Measurements from ENCODE around the gene NNAT.
"Not testable (repeated sequence)": the region's sequence is repeated elsewhere in the genome, so short reads cannot be mapped to it uniquely, and the experiment has no call there.

NNAT gene, protein sequence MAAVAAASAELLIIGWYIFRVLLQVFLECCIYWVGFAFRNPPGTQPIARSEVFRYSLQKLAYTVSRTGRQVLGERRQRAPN

DNA sequence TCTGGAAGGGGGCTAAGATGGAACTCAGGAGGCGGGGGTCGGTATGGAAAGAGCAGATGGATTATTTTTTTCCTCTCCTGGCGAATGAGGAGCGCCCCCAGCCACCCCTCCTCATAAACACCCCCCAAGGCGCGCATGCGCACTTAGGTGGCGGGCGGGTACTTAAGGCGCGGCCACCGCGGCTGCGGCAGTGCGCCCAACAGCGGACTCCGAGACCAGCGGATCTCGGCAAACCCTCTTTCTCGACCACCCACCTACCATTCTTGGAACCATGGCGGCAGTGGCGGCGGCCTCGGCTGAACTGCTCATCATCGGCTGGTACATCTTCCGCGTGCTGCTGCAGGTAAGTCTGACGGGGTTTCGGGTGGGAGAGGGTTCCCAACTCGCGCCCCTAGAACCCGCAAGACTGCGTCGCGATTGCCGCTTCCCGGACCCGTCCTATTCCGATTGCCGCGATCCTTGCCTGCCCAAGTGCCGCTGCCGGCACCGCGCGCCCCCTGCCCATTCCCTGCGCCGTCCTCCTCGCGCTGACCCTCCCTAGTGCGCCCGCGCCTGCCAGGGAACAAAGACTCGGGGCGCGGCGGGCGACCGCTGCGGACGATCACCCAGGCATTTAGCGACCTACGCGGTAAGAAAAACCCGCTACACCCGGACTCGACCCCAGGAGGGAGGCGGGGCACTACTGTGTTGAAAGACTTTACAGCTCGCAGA is at the start of gene NNAT:
Gene NNAT, plus strand, starts transcription at position 190 of the 711 bp plus-strand sequence. Its CDS starts 82 bp downstream, at position 272.
- peaks cover 14% of the 10 kb centered on the region for H3K36me3 ChIP-seq (ENCODE audit: control insufficient read depth, insufficient read depth, low read length)
- H3K27me3 ChIP-seq (ENCODE audit: control insufficient read depth, insufficient read depth, low read length), result no peaks in the 10 kb centered on the region
- peak within 1 kb of the TSS; percentile 75 for H3K4me3 ChIP-seq (ENCODE audit: low read depth, low read length)
- H3K27ac ChIP-seq (ENCODE audit: low read depth, low read length), result no peak within 1 kb of the TSS
- peaks cover 73% of the 10 kb centered on the region for H3K4me1 ChIP-seq (ENCODE audit: control insufficient read depth, insufficient read depth, low read length)
- peak within 1 kb of the TSS; percentile 58 for H3K9ac ChIP-seq (ENCODE audit: low read length)
- no peaks in the 10 kb centered on the region for H3K9me3 ChIP-seq (ENCODE audit: control insufficient read depth, insufficient read depth, low read depth, low read length)

DNA sequence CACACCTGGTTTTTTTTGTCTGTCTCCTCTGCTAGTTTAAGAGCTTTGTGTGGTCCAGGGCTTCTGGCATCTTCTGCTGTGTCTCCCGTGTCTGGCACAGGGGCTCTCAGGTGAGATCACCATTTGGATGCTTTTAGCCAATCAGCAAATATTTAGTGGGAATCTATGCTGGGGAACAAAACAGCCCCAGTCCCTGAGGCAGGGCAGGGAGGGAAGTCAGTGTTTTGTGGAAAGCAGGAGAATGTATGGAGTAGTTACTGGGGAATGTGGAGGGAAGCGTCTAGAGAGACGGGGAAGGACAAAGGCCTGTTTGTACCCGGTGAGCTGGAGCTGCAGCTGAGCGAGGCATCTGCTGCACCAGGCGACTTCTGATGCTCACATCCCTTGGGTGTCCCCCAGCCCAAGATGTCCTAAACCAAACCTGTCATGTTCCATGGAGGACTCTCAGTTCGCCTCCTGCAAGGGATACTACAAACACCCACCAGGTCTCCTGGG is 49.3 kb upstream of the NNAT start:
- H3K27ac ChIP-seq (ENCODE audit: low read depth, low read length), result no peak overlapping the region
- no peaks in the 10 kb centered on the region for H3K4me1 ChIP-seq (ENCODE audit: control insufficient read depth, insufficient read depth, low read length)
- no peak overlapping the region for H3K9ac ChIP-seq (ENCODE audit: low read length)
- H3K27me3 ChIP-seq (ENCODE audit: control insufficient read depth, insufficient read depth, low read length), result no peaks in the 10 kb centered on the region
- no peak overlapping the region for H3K4me3 ChIP-seq (ENCODE audit: low read depth, low read length)
- no peaks in the 10 kb centered on the region for H3K9me3 ChIP-seq (ENCODE audit: control insufficient read depth, insufficient read depth, low read depth, low read length)
- no peaks in the 10 kb centered on the region for H3K36me3 ChIP-seq (ENCODE audit: control insufficient read depth, insufficient read depth, low read length)

DNA sequence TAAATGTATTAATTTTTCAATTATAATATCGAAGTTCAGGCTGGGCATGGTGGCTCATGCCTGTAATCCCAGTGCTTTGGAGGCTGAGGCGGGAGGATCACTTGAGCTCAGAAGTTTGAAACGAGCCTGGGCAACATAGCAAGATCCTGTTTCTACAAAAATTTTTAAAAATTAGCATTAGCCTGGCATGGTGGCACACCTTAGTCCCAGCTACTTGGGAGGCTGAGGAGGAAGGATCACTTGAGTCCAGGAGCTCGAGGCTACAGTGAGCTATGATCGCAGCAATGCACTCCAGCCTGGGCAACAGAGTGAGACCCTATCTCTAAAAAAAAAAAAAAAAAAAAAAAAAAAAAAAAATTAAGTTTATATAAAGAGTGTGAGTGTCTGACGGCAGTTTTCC is 48.6 kb upstream of the NNAT start:
- H3K36me3 ChIP-seq (ENCODE audit: control insufficient read depth, insufficient read depth, low read length); H3K27ac ChIP-seq (ENCODE audit: low read depth, low read length): not testable (repeated sequence)

DNA sequence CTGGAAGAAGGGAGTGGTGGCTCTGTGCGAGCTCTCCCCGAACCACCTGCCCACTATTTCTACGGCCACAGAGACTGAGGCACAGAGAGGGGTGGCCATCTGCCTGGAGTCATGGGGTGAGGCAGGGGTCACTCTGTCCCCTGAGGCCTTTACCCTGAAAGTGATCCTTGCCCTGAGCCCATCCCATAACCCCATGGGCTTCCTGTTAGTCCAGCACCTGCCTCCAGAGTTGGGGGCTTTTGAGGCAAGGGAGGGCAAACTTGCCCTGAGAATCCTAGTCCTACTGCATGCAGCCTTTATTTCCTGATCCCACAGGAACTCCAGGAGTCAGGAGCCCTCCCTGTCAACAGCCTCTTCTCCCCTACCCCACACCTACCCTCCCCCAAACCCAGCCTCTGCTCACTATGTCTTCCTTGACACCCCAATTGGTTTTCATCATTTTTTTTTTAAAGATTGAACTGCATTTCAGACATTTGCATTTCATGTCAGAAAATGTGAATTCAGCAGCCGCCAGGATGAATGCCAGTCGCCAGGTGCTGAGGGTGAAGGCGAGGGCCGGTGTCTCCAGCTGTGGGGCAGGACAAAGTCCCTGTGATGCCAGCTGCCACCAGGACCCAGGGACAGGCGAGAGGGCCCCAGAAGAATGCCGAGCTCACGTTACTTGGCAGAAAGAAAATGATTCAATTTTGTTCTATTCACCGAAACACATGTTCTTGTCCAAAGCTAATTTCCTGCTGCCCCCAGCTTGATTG is 47.6 kb upstream of the NNAT start:
- no peak overlapping the region for H3K9ac ChIP-seq (ENCODE audit: low read length)

More for the DNA sequence above, 48.6 kb upstream of the NNAT start:
- not testable (repeated sequence) for H3K4me3 ChIP-seq (ENCODE audit: low read depth, low read length); H3K9me3 ChIP-seq (ENCODE audit: control insufficient read depth, insufficient read depth, low read depth, low read length); H3K4me1 ChIP-seq (ENCODE audit: control insufficient read depth, insufficient read depth, low read length); H3K27me3 ChIP-seq (ENCODE audit: control insufficient read depth, insufficient read depth, low read length); H3K9ac ChIP-seq (ENCODE audit: low read length)

DNA sequence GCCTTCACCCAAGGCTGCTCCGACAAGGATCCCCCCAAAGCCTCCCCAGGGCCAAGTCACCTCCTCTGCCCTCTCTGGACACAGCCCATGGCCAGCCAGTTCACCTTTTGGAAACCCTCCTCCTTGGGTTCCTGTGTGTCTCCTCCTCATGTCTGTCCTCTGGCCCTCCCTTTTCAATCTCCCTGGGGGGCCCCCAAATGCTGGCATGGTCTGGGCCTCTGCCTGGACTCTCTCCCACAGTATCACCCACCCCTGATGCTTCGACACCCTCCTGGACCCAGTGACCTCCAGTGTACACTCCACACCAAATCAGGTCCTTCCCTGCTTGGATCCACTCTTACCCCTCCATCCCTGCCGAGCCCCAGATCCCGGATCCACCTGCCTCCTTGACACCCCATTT is 46.7 kb upstream of the NNAT start:
- no peaks in the 10 kb centered on the region for H3K36me3 ChIP-seq (ENCODE audit: control insufficient read depth, insufficient read depth, low read length)
- no peaks in the 10 kb centered on the region for H3K9me3 ChIP-seq (ENCODE audit: control insufficient read depth, insufficient read depth, low read depth, low read length)
- no peak overlapping the region for H3K27ac ChIP-seq (ENCODE audit: low read depth, low read length)
- 0 out of 2 replicates have a peak, but pooled peaks cover 5% of the 10 kb centered on the region for H3K27me3 ChIP-seq (ENCODE audit: control insufficient read depth, insufficient read depth, low read length)
- no peaks in the 10 kb centered on the region for H3K4me1 ChIP-seq (ENCODE audit: control insufficient read depth, insufficient read depth, low read length)
- no peak overlapping the region for H3K4me3 ChIP-seq (ENCODE audit: low read depth, low read length)
- no peak overlapping the region for H3K9ac ChIP-seq (ENCODE audit: low read length)

More for the DNA sequence above, 47.6 kb upstream of the NNAT start:
- Histone ChIP-seq H3K9me3 (ENCODE audit: control insufficient read depth, insufficient read depth, low read depth, low read length) (no peaks in the 10 kb centered on the region), H3K4me1 (ENCODE audit: control insufficient read depth, insufficient read depth, low read length) (no peaks in the 10 kb centered on the region), H3K4me3 (ENCODE audit: low read depth, low read length) (no peak overlapping the region), H3K27me3 (ENCODE audit: control insufficient read depth, insufficient read depth, low read length) (no peaks in the 10 kb centered on the region), H3K27ac (ENCODE audit: low read depth, low read length) (no peak overlapping the region), H3K36me3 (ENCODE audit: control insufficient read depth, insufficient read depth, low read length) (no peaks in the 10 kb centered on the region)

DNA sequence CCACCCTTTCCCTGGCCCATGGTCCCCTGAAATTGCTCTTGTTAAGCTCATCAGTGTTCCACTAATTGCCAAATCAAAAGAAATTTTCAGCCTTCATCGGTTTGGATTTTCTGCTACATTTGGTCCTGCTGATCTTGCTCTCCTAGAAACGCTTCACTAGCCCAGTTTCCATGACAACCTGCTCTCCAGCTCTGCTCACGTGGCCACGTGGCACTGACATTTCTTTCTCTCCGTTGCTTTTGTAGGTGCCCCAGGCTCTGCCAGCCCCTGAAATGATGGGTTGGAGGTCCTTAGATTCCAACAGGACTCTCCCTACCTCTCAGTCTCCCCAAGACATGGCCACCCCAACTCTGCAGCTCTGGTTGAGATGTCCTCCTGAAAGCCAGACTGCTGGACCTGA is 45.8 kb upstream of the NNAT start:
- 0 out of 2 replicates have a peak, but pooled peaks cover 5% of the 10 kb centered on the region for H3K27me3 ChIP-seq (ENCODE audit: control insufficient read depth, insufficient read depth, low read length)
- H3K27ac ChIP-seq (ENCODE audit: low read depth, low read length), result no peak overlapping the region
- no peaks in the 10 kb centered on the region for H3K36me3 ChIP-seq (ENCODE audit: control insufficient read depth, insufficient read depth, low read length)
- no peaks in the 10 kb centered on the region for H3K4me1 ChIP-seq (ENCODE audit: control insufficient read depth, insufficient read depth, low read length)
- H3K9me3 ChIP-seq (ENCODE audit: control insufficient read depth, insufficient read depth, low read depth, low read length), result no peaks in the 10 kb centered on the region
- no peak overlapping the region for H3K4me3 ChIP-seq (ENCODE audit: low read depth, low read length)
- H3K9ac ChIP-seq (ENCODE audit: low read length), result no peak overlapping the region

DNA sequence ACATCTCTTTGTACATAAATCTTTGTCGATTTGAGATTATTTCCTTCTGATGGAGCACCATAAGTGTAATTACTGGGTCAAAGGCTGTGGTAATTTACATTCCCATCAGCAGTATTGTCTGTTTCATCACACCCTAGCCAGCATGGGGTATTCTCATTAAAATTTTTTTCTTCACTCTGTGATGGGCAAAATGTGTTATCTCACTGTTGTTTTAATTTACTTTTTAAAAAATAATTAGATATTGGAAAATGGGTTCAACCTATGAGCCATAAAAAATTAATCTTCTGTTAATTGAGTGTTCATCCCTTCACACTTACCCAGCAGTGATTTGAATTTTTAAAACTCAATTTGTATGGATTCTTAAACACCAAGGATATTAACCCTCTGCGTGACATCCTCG is 44.0 kb upstream of the NNAT start:
- Histone ChIP-seq H3K27ac (ENCODE audit: low read depth, low read length) (no peak overlapping the region), H3K9me3 (ENCODE audit: control insufficient read depth, insufficient read depth, low read depth, low read length) (peaks cover 2% of the 10 kb centered on the region), H3K4me3 (ENCODE audit: low read depth, low read length) (no peak overlapping the region), H3K27me3 (ENCODE audit: control insufficient read depth, insufficient read depth, low read length) (0 out of 2 replicates have a peak, but pooled peaks cover 5% of the 10 kb centered on the region), H3K4me1 (ENCODE audit: control insufficient read depth, insufficient read depth, low read length) (no peaks in the 10 kb centered on the region), H3K9ac (ENCODE audit: low read length) (no peak overlapping the region), H3K36me3 (ENCODE audit: control insufficient read depth, insufficient read depth, low read length) (no peaks in the 10 kb centered on the region)

DNA sequence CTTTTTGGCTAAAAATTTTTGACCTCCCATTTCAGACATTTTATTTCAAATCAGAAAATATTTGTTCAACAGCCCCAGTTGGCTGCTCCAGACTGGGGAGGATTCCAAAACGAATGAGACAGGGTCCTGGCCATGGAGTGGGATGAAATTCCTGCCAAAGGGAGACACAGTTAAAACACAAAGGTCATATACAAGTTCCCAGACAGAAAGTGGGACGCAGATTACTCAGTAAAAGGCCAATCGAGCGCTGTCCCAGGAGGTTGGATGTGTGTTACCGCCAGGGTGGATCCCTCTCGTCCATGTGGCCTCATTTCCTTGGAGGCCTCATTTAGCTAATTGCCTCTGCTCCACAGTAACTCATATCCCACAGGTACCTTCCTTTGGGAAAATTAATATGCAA is 41.8 kb upstream of the NNAT start:
- Histone ChIP-seq H3K9ac (ENCODE audit: low read length) (no peak overlapping the region), H3K36me3 (ENCODE audit: control insufficient read depth, insufficient read depth, low read length) (no peaks in the 10 kb centered on the region), H3K4me1 (ENCODE audit: control insufficient read depth, insufficient read depth, low read length) (no peaks in the 10 kb centered on the region), H3K27ac (ENCODE audit: low read depth, low read length) (no peak overlapping the region), H3K27me3 (ENCODE audit: control insufficient read depth, insufficient read depth, low read length) (0 out of 2 replicates have a peak, but pooled peaks cover 5% of the 10 kb centered on the region), H3K4me3 (ENCODE audit: low read depth, low read length) (no peak overlapping the region), H3K9me3 (ENCODE audit: control insufficient read depth, insufficient read depth, low read depth, low read length) (peaks cover 5% of the 10 kb centered on the region)

DNA sequence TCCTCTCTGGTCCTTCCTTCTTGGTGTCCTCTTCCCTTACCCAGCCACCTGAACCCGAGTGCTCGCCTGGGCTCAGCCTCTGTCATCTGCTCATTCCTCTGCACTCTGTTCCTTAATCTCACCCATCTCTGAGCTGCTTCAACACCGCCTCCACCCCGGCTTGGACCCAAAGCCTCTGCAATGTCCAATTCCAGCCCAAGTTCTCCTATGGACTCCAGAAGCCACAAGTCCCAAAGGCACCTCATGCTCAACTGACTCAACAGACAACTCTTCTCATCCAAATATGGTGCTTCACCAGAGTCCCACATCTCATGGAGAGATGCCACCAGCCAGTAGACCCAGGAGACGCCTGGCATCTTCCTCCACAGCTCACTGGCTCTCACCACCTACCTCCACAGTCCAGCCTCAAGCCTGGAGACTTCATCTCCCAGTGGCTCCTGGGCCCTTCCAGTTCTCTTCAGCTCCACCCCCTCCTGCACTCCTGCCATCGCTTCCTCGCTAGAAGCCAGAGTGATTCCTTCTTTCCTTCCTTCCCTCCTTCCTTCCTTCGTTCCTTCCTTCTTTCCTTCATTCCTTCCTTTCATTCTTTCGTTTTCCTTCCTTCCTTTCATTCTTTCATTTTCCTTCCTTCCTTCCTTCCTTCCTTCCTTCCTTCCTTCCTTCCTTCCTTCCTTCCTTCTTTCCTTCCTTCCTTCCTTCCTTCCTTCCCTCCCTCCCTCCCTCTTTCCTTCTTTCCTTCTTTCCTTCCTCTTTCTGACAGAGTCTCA is 40.9 kb upstream of the NNAT start:
- Histone ChIP-seq H3K9ac (ENCODE audit: low read length) (no peak overlapping the region), H3K27ac (ENCODE audit: low read depth, low read length) (no peak overlapping the region), H3K36me3 (ENCODE audit: control insufficient read depth, insufficient read depth, low read length) (no peaks in the 10 kb centered on the region)

DNA sequence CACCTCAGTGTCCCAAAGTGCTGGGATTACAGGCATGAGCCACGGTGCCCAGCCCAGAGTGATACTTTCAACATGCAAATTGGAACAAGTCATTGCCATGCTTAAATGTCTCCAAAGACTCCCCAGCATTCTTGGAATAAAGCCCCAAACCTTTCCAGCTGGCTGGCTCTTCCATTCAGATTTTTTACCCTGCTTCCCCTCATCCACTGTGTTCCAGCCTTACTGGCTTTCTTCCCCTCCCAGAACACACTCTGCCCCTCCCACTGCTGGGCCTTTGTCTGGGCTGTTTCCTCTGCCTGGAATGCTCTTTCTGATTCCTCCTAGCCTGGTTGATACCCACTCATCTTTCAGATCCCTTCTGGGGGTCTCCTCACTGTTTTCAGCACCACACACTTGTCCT is 40.1 kb upstream of the NNAT start:
- Histone ChIP-seq H3K4me1 (ENCODE audit: control insufficient read depth, insufficient read depth, low read length) (peaks cover 2% of the 10 kb centered on the region; the same call in 1 of the 2 replicates), H3K27ac (ENCODE audit: low read depth, low read length) (no peak overlapping the region), H3K27me3 (ENCODE audit: control insufficient read depth, insufficient read depth, low read length) (0 out of 2 replicates have a peak, but pooled peaks cover 5% of the 10 kb centered on the region), H3K9me3 (ENCODE audit: control insufficient read depth, insufficient read depth, low read depth, low read length) (peaks cover 5% of the 10 kb centered on the region), H3K4me3 (ENCODE audit: low read depth, low read length) (no peak overlapping the region), H3K36me3 (ENCODE audit: control insufficient read depth, insufficient read depth, low read length) (no peaks in the 10 kb centered on the region), H3K9ac (ENCODE audit: low read length) (no peak overlapping the region)

More for the DNA sequence above, 40.9 kb upstream of the NNAT start:
- Histone ChIP-seq H3K9me3 (ENCODE audit: control insufficient read depth, insufficient read depth, low read depth, low read length) (peaks cover 5% of the 10 kb centered on the region), H3K4me3 (ENCODE audit: low read depth, low read length) (no peak overlapping the region), H3K4me1 (ENCODE audit: control insufficient read depth, insufficient read depth, low read length) (no peaks in the 10 kb centered on the region), H3K27me3 (ENCODE audit: control insufficient read depth, insufficient read depth, low read length) (0 out of 2 replicates have a peak, but pooled peaks cover 5% of the 10 kb centered on the region)
